Measurements from ENCODE around the gene APLP2. TPM values are rescaled to one million over a fixed set of nuclear protein-coding genes. Genes with fewer than 3 reads are reported as not detected.

The APLP2 gene
- total RNA-seq, 1 experiment from 2014 or later: 350 TPM

- Histone ChIP-seq H3K36me3 (ENCODE audit: low read depth) (peaks cover 26% of the 10 kb centered on the region), H3K4me3 (no peak overlapping the region), H3K27me3 (ENCODE audit: insufficient read depth, low read depth) (no peaks in the 10 kb centered on the region), H2AFZ (no peak overlapping the region), H3K27ac (no peak overlapping the region), H3K9me2 (ENCODE audit: insufficient read depth) (no peaks in the 10 kb centered on the region), H4K20me1 (ENCODE audit: insufficient read depth) (no peaks in the 10 kb centered on the region), H3K79me2 (ENCODE audit: low read depth) (peaks cover 51% of the 10 kb centered on the region), H3K4me2 (no peak overlapping the region), H3K4me1 (replicated peaks; ENCODE audit: insufficient read depth) (peaks cover 4% of the 10 kb centered on the region; the same call in 1 of the 2 replicates), H3F3A (ENCODE audit: insufficient read depth, low read depth) (peaks cover 8% of the 10 kb centered on the region; the same call in 1 of the 2 replicates), H3K9me3 (ENCODE audit: insufficient read depth, low read depth) (no peaks in the 10 kb centered on the region)
- CTCF ChIA-PET: no interaction called here
- POLR2A ChIA-PET (ENCODE audit: unreplicated experiment): no interaction called here
- BruUV-seq (replicated peaks): no TSS peak
- intact Hi-C loops (cut with micrococcal nuclease; ENCODE audit: unreplicated experiment): no loop called here
- TF ChIP-seq CTCF (conservative IDR thresholded peaks at IDR 0.05) (no peak), EZH2 (IDR thresholded peaks at IDR 0.05; ENCODE audit: low read depth) (no peak)
- DNase-seq: no peak
Observed at GRCh38 chr11:130109386-130109785, 39.7 kb downstream of the APLP2 start.

GRCh38 chr11:130110339-130111108, 40.8 kb downstream of the APLP2 start:
- BruUV-seq (replicated peaks): no TSS peak
- ChIA-PET POLR2A (ENCODE audit: unreplicated experiment) (no interaction called here), CTCF (no interaction called here)
- Histone ChIP-seq H4K20me1 (ENCODE audit: insufficient read depth) (no peaks in the 10 kb centered on the region), H3K4me1 (replicated peaks; ENCODE audit: insufficient read depth) (peaks cover 16% of the 10 kb centered on the region; the same call in 1 of the 2 replicates), H2AFZ (no peak overlapping the region), H3K4me2 (no peak overlapping the region), H3K36me3 (ENCODE audit: low read depth) (peaks cover 22% of the 10 kb centered on the region), H3K27ac (no peak overlapping the region), H3K79me2 (ENCODE audit: low read depth) (peaks cover 49% of the 10 kb centered on the region), H3K9me3 (ENCODE audit: insufficient read depth, low read depth) (no peaks in the 10 kb centered on the region), H3K27me3 (ENCODE audit: insufficient read depth, low read depth) (no peaks in the 10 kb centered on the region), H3K4me3 (no peak overlapping the region), H3F3A (ENCODE audit: insufficient read depth, low read depth) (peaks cover 19% of the 10 kb centered on the region), H3K9me2 (ENCODE audit: insufficient read depth) (no peaks in the 10 kb centered on the region)
- no peak for TF ChIP-seq CTCF (conservative IDR thresholded peaks at IDR 0.05)
- TF ChIP-seq EZH2 (IDR thresholded peaks at IDR 0.05; ENCODE audit: low read depth): no peak
- no peak for DNase-seq
- intact Hi-C loops (cut with micrococcal nuclease; ENCODE audit: unreplicated experiment): no loop called here

GRCh38 chr11:130112071-130112830, 42.6 kb downstream of the APLP2 start:
- no peaks in the 10 kb centered on the region for H3K27me3 ChIP-seq (ENCODE audit: insufficient read depth, low read depth)
- H3K4me2 ChIP-seq: no peak overlapping the region
- peaks cover 19% of the 10 kb centered on the region; the same call in 1 of the 2 replicates for H3K36me3 ChIP-seq (ENCODE audit: low read depth)
- no peak overlapping the region for H2AFZ ChIP-seq
- no peaks in the 10 kb centered on the region for H3K9me3 ChIP-seq (ENCODE audit: insufficient read depth, low read depth)
- H3K4me1 ChIP-seq (replicated peaks; ENCODE audit: insufficient read depth): peaks cover 18% of the 10 kb centered on the region; the same call in 1 of the 2 replicates
- intact Hi-C loops (cut with micrococcal nuclease; ENCODE audit: unreplicated experiment): no loop called here
- H3K79me2 ChIP-seq (ENCODE audit: low read depth): peaks cover 48% of the 10 kb centered on the region
- H3K27ac ChIP-seq: no peak overlapping the region
- no peak for DNase-seq
- ChIA-PET POLR2A (ENCODE audit: unreplicated experiment) (no interaction called here), CTCF (no interaction called here)
- no TSS peak for BruUV-seq (replicated peaks)
- TF ChIP-seq EZH2 (IDR thresholded peaks at IDR 0.05; ENCODE audit: low read depth): no peak
- TF ChIP-seq CTCF (conservative IDR thresholded peaks at IDR 0.05): no peak
- peaks cover 24% of the 10 kb centered on the region for H3F3A ChIP-seq (ENCODE audit: insufficient read depth, low read depth)
- H3K9me2 ChIP-seq (ENCODE audit: insufficient read depth): no peaks in the 10 kb centered on the region
- H4K20me1 ChIP-seq (ENCODE audit: insufficient read depth): no peaks in the 10 kb centered on the region
- no peak overlapping the region for H3K4me3 ChIP-seq

All from PC-9 (cell line).